GM12875 (cell line): ENCODE results near the gene LRRN1.
A peak's percentile ranks its signal among the peaks of the same experiment; 100 is the strongest.

Experiments
- H3K4me3 ChIP-seq: one replicate; pipeline ENCODE4 v1.5.1; 2011; ENCODE audit warnings: low read depth, low read length, control low read depth
- TF ChIP-seq, protein P1 (sequence below): IDR thresholded peaks from 2 replicates; pipeline ENCODE4 v1.5.1; 2011; ENCODE audit warnings: low read depth, mild to moderate bottlenecking, control low read depth, inconsistent platforms, low read length, moderate library complexity, borderline replicate concordance; ENCODE audit not compliant: insufficient read depth

The LRRN1 gene

DNA sequence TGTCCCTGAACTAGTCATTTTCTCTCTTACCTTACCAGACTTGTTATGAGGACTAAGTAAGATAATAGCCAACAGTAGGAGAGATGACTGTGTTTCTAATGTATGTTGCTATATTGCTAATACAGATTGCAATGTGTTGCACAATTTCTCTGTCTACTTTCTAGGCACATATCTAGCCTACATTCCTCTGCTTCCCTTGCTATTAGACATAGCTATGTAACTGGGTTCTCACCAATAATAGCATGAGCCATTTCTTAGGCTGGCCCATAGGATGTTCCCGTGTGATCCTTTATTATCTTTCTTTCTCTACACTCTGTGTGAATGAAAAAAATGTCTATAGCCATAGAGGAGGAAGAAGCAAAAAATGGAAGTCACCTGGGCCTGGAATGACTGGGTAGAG lies 6.8 kb upstream of the LRRN1 start:
- TF ChIP-seq, protein P1, sequence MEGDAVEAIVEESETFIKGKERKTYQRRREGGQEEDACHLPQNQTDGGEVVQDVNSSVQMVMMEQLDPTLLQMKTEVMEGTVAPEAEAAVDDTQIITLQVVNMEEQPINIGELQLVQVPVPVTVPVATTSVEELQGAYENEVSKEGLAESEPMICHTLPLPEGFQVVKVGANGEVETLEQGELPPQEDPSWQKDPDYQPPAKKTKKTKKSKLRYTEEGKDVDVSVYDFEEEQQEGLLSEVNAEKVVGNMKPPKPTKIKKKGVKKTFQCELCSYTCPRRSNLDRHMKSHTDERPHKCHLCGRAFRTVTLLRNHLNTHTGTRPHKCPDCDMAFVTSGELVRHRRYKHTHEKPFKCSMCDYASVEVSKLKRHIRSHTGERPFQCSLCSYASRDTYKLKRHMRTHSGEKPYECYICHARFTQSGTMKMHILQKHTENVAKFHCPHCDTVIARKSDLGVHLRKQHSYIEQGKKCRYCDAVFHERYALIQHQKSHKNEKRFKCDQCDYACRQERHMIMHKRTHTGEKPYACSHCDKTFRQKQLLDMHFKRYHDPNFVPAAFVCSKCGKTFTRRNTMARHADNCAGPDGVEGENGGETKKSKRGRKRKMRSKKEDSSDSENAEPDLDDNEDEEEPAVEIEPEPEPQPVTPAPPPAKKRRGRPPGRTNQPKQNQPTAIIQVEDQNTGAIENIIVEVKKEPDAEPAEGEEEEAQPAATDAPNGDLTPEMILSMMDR: no peak
- H3K4me3 ChIP-seq: no peak overlapping the region

DNA sequence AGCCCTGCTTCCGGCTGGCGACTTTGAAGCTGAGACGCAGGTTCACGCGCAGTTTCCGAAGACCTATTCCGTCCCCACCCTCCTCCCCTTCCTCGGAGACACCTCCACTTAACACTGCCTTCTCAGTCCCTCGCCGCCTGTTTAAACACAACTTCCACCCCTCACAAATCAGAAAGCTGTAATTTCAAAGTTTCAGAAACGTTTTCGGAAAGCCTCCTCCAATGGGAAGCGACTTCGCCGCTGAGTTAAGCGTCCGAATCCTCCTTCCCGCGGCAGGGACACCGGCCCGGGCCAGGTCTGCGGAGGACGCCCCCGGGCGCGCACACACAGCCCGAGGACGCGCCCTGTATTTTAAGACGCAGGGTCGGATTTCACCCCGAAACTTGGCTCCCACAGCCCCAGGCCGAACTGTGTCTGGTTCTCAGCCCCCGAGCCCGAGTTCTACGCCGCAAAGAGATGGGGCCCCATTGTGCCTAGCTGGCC lies 559 bp upstream of the LRRN1 start:
- H3K4me3 ChIP-seq: peak overlapping the region; percentile 16
- TF ChIP-seq, protein P1: no peak

GRCh38 chr3:3800080-3800455 lies 837 bp downstream of the LRRN1 start:
- TF ChIP-seq, protein P1: no peak

GRCh38 chr3:3800685-3801493 lies 1.7 kb downstream of the LRRN1 start:
- TF ChIP-seq, protein P1: no peak
- no peak overlapping the region for H3K4me3 ChIP-seq

More at GRCh38 chr3:3800080-3800455, 837 bp downstream of the LRRN1 start:
- no peak overlapping the region for H3K4me3 ChIP-seq

DNA sequence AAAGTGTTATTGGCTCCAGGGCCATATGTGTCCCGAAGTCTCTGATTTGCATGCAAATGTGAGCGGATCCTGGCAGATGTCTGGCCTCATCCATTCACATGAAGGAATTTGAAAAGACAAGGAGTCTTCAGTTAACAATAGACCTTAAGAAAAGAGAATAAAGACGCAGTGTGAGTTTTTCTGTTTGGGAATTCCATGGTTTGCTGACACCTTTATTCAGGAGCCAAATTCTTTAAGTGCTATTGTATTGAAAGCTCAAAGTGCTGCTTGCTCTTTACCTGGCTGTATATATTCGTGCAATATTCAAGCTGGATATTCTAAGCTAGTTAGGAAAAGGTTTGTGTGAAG lies 2.2 kb downstream of the LRRN1 start:
- H3K4me3 ChIP-seq: no peak overlapping the region
- TF ChIP-seq, protein P1: no peak

GRCh38 chr3:3802046-3802445 lies 2.8 kb downstream of the LRRN1 start:
- TF ChIP-seq, protein P1: no peak
- no peak overlapping the region for H3K4me3 ChIP-seq

DNA sequence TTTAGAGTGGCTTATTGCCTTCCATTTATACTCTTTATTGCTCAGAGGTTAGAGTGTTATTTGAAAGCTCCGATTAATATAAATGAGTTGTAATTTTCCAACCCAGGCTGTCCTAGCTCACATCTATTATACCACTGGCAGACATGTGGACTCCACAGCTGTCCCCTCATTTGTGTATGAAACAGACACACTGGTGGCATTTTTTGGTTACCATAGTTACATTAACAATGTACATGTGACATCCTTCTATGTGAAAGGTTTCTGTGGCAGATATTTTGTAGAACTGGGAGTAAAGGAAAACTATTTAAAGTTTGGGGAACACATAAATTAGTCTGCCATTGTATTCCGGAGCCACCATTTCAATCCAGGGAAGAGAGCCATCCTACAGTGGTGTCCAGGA lies 5.3 kb downstream of the LRRN1 start:
- TF ChIP-seq, protein P1: no peak
- no peak overlapping the region for H3K4me3 ChIP-seq
